ENCODE measurements around the gene MSH3. TPM values are rescaled to one million over a fixed set of nuclear protein-coding genes. Genes with fewer than 3 reads are reported as not detected.

Gene MSH3
- total and polyA plus RNA-seq, 2 donors from 2014 or later, result 7.0 to 22.1 TPM

DNA sequence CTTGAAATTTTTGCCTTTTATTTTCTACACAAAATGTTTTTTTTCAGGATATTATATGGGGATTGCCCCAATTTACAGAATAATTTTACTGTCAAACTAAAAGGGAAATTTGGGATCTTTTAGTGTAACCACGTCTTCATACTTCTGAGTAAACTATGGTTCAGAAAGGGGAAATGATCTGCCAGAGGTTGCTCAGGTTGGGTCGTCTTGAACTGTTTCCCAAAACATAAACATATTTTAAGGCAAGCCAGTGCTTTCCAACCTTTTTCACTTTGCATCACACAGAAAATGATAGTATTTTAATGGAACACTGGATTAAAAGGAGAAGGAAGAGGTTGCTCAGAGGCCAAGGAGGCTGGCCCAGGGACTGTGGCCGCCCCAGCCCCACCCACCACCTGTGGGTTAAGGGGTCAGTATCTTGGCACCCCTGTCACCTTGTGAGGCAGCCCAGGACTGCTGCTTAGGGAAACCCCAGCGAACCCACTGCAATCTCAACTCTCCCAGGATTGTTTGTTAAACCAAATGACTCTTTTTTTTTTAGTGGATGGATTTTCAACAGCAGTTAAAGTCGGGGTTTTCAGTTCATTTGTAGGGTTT is 143.1 kb downstream of the MSH3 start:
- Histone ChIP-seq H3K4me3 (ENCODE audit: low read length in 3 of 3) (no peak overlapping the region), H3K27me3 (ENCODE audit: control insufficient read depth, insufficient read depth, low read length) (no peaks in the 10 kb centered on the region), H3K9ac (ENCODE audit: low read length in 3 of 3) (no peak overlapping the region), H3K27ac (ENCODE audit: low read depth in 2 of 2, low read length in 2 of 2) (no peak overlapping the region), H3K36me3 (ENCODE audit: control insufficient read depth in 2 of 3, insufficient read depth in 3 of 3, low read length in 3 of 3) (peaks cover 7 to 10% (median 10%) of the 10 kb centered on the region in 3 donors), H3K4me1 (ENCODE audit: control insufficient read depth in 2 of 3, insufficient read depth in 2 of 3, low read depth in 1 of 3, low read length in 3 of 3) (no peaks in the 10 kb centered on the region), H3K9me3 (ENCODE audit: control insufficient read depth in 2 of 3, insufficient read depth in 1 of 3, low read length in 3 of 3) (no peaks in the 10 kb centered on the region)
- intact Hi-C loops (cut with DNase I), result no loop called here
- FAIRE-seq, result no peak
- no peak for DNase-seq
- TF ChIP-seq, protein P1, sequence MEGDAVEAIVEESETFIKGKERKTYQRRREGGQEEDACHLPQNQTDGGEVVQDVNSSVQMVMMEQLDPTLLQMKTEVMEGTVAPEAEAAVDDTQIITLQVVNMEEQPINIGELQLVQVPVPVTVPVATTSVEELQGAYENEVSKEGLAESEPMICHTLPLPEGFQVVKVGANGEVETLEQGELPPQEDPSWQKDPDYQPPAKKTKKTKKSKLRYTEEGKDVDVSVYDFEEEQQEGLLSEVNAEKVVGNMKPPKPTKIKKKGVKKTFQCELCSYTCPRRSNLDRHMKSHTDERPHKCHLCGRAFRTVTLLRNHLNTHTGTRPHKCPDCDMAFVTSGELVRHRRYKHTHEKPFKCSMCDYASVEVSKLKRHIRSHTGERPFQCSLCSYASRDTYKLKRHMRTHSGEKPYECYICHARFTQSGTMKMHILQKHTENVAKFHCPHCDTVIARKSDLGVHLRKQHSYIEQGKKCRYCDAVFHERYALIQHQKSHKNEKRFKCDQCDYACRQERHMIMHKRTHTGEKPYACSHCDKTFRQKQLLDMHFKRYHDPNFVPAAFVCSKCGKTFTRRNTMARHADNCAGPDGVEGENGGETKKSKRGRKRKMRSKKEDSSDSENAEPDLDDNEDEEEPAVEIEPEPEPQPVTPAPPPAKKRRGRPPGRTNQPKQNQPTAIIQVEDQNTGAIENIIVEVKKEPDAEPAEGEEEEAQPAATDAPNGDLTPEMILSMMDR (IDR thresholded peaks at IDR 0.05; ENCODE audit: borderline replicate concordance, extremely low read depth, insufficient read depth), result no peak

GRCh38 chr5:80798166-80798565 is 143.7 kb downstream of the MSH3 start:
- no peak for DNase-seq
- Histone ChIP-seq H3K9me3 (ENCODE audit: control insufficient read depth in 2 of 3, insufficient read depth in 1 of 3, low read length in 3 of 3) (no peaks in the 10 kb centered on the region), H3K9ac (ENCODE audit: low read length in 3 of 3) (no peak overlapping the region), H3K4me3 (ENCODE audit: low read length in 3 of 3) (no peak overlapping the region), H3K36me3 (ENCODE audit: control insufficient read depth in 2 of 3, insufficient read depth in 3 of 3, low read length in 3 of 3) (peaks cover 6 to 8% (median 7%) of the 10 kb centered on the region in 3 donors), H3K4me1 (ENCODE audit: control insufficient read depth in 2 of 3, insufficient read depth in 2 of 3, low read depth in 1 of 3, low read length in 3 of 3) (no peaks in the 10 kb centered on the region), H3K27me3 (ENCODE audit: control insufficient read depth, insufficient read depth, low read length) (no peaks in the 10 kb centered on the region), H3K27ac (ENCODE audit: low read depth in 2 of 2, low read length in 2 of 2) (no peak overlapping the region)
- TF ChIP-seq, protein P1 (IDR thresholded peaks at IDR 0.05; ENCODE audit: borderline replicate concordance, extremely low read depth, insufficient read depth), result no peak
- FAIRE-seq, result no peak
- intact Hi-C loops (cut with DNase I), result no loop called here

DNA sequence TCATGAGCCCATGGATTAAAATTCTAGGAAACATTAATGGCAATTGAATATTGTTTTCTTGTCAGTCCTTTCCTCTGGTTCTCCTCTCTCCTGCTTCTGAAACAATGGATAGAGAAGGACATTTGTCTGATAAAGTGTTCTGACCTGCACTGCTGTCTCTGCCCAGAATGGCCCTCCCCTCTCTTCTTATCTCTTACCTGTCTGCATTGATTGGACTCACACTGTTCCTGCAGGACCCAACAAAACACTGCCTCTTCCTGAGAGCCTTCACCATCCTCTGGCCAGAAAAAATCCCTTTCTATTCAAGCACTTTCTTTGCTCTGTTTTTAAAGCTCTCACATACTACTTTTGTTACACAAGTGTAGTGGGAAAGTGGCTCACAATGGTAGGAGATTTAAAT is 144.2 kb downstream of the MSH3 start:
- Histone ChIP-seq H3K36me3 (ENCODE audit: control insufficient read depth in 2 of 3, insufficient read depth in 3 of 3, low read length in 3 of 3) (peaks cover 2 to 6% (median 3%) of the 10 kb centered on the region in 3 donors), H3K4me1 (ENCODE audit: control insufficient read depth in 2 of 3, insufficient read depth in 2 of 3, low read depth in 1 of 3, low read length in 3 of 3) (no peaks in the 10 kb centered on the region), H3K9ac (ENCODE audit: low read length in 3 of 3) (no peak overlapping the region), H3K4me3 (ENCODE audit: low read length in 3 of 3) (no peak overlapping the region), H3K27me3 (ENCODE audit: control insufficient read depth, insufficient read depth, low read length) (no peaks in the 10 kb centered on the region), H3K9me3 (ENCODE audit: control insufficient read depth in 2 of 3, insufficient read depth in 1 of 3, low read length in 3 of 3) (no peaks in the 10 kb centered on the region), H3K27ac (ENCODE audit: low read depth in 2 of 2, low read length in 2 of 2) (no peak overlapping the region)
- no peak for DNase-seq
- no peak for FAIRE-seq
- intact Hi-C loops (cut with DNase I), result no loop called here
- TF ChIP-seq, protein P1 (IDR thresholded peaks at IDR 0.05; ENCODE audit: borderline replicate concordance, extremely low read depth, insufficient read depth), result no peak

GRCh38 chr5:80799041-80799440 is 144.6 kb downstream of the MSH3 start:
- DNase-seq (peak in 1 of 5 donors; percentile 25), FAIRE-seq (peak; percentile 27)
- Histone ChIP-seq H3K4me1 (ENCODE audit: control insufficient read depth in 2 of 3, insufficient read depth in 2 of 3, low read depth in 1 of 3, low read length in 3 of 3) (no peaks in the 10 kb centered on the region), H3K9me3 (ENCODE audit: control insufficient read depth in 2 of 3, insufficient read depth in 1 of 3, low read length in 3 of 3) (no peaks in the 10 kb centered on the region), H3K9ac (ENCODE audit: low read length in 3 of 3) (no peak overlapping the region), H3K36me3 (ENCODE audit: control insufficient read depth in 2 of 3, insufficient read depth in 3 of 3, low read length in 3 of 3) (peaks cover 0 to 6% (median 3%) of the 10 kb centered on the region in 3 donors), H3K4me3 (ENCODE audit: low read length in 3 of 3) (no peak overlapping the region), H3K27me3 (ENCODE audit: control insufficient read depth, insufficient read depth, low read length) (no peaks in the 10 kb centered on the region), H3K27ac (ENCODE audit: low read depth in 2 of 2, low read length in 2 of 2) (no peak overlapping the region)
- intact Hi-C loops (cut with DNase I), result no loop called here
- TF ChIP-seq, protein P1 (IDR thresholded peaks at IDR 0.05; ENCODE audit: borderline replicate concordance, extremely low read depth, insufficient read depth), result no peak
